Lower leg skin (tissue), 4 donors: Measurements from ENCODE around the gene BTC. TPM values are rescaled to one million over a fixed set of nuclear protein-coding genes. Genes with fewer than 3 reads are reported as not detected.

Source experiments
- DNase-seq, 2 donors: peaks; one replicate each; pipeline ENCODE4 v3.0.0-alpha.2; 2019; ENCODE audit warnings: low spot score in 2 of 2
- H3K4me3 ChIP-seq: fragments of 200-600 bp; sonication (generic); 2 replicates; pipeline ENCODE4 v1.5.1; 2017; ENCODE audit warnings: mild to moderate bottlenecking, low read depth; ENCODE audit not compliant: poor library complexity, severe bottlenecking
- CTCF ChIP-seq, 3 donors: fragments of 450-650 bp; IDR thresholded peaks; one replicate each; pipeline ENCODE4 v1.5.1; 2016; ENCODE audit warnings: antibody characterized with exemption in 3 of 3, mild to moderate bottlenecking in 3 of 3, moderate library complexity in 2 of 3
- POLR2A ChIP-seq, 2 donors: fragments of 450-650 bp; IDR thresholded peaks; one replicate each; pipeline ENCODE4 v1.6.1; 2016 to 2017; ENCODE audit warnings: antibody characterized with exemption in 2 of 2, mild to moderate bottlenecking in 1 of 2, moderate library complexity in 1 of 2
- WGBS, 2 donors: methylation state at CpG; one replicate each; pipeline ENCODE4 v1.1.5; 2018; 5-methylcytosine and 5-hydroxymethylcytosine counted together
- intact Hi-C: fragments of 100-400 bp; cut with DNase I; formaldehyde crosslinking; loops from one replicate; pipeline ENCODE4 v1.15.0; 2023; ENCODE audit warnings: low total_unique reads
- total RNA-seq, 4 donors: library from RNA; depleted of rRNA; stranded (reverse); fragments of >200 nt; gene quantifications; one replicate each; pipeline ENCODE4 v1.1.0, GENCODE V29; 2016

The BTC gene
- total RNA-seq, 4 donors from 2014 or later, result 35.7 to 99.6 (median 54.9) TPM

DNA sequence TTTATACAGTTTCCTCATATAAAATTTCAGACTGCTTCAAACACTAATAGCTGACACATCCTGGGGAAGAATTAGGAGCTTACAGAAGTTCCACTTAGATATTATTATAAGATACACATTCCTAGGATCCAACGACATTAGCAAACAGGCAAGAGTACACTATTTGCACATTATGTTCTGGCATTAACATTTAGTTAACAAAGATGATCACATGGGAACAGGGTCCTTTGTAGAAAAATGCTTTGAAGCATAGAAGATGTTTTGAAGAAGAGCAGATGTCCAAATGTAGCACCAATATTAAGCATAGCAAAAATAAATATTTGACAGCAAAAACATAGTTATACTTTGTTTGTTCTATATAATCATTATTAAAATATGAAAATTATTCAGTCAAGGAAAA lies 52.1 kb downstream of the BTC start:
- H3K4me3 ChIP-seq, result no peak overlapping the region
- 56 to 75% methylated on average over 1 of the region's 1 CpG for WGBS, 2 donors
- intact Hi-C loops, result no loop called here
- TF ChIP-seq POLR2A (IDR thresholded peaks at IDR 0.05) (no peak), CTCF (IDR thresholded peaks at IDR 0.05) (no peak)
- DNase-seq, result no peak

- no peak for TF ChIP-seq POLR2A (IDR thresholded peaks at IDR 0.05)
- TF ChIP-seq CTCF (IDR thresholded peaks at IDR 0.05), result no peak
- 32 to 37% methylated on average over 3 of the region's 3 CpGs for WGBS, 2 donors
Observed at GRCh38 chr4:74738464-74739143, 55.7 kb downstream of the BTC start.

DNA sequence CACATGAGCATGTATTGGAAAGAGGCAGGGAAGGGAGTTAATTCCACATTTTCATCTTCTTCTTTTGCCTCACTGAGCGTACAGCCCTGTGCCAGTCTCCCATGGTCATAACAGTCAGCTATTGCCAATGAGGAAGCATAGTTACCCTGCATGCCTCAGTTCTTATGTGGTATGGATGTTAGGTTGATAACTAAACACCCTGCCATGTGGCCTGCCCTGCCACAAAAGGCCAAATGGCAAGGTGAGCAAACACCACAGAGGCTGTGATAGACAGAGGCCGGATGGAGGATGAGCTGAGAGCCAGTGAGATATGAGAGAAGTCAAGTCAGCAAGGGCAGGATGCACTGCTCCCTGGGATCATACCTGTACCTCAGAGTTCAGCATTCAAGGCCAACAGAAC lies 59.3 kb downstream of the BTC start:
- 83% methylated on average over 2 of the region's 2 CpGs for WGBS, 2 donors
- intact Hi-C loops, result no loop called here
- no peak overlapping the region for H3K4me3 ChIP-seq

More at GRCh38 chr4:74738464-74739143, 55.7 kb downstream of the BTC start:
- intact Hi-C loops, result no loop called here
- no peak for DNase-seq
- no peak overlapping the region for H3K4me3 ChIP-seq

DNA sequence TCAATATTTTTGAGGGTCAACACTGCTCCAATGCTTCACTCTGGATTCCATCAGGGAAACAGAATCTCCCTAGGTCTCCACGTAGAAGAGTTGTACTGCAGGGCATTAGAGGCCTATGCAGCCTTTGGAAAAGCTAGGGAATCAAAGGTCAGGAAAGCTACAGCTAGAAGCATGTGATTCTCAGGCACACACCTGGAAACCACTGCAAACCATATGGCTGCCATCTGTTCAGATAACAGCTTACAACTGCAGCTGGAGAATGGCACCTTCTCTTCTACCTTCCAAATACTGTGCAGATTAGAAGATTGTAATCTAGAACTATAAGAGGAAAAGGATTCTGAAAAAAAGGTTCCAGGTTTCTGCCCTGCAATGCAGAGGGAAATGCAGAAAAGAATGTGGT lies 60.6 kb downstream of the BTC start:
- no peak for DNase-seq
- H3K4me3 ChIP-seq, result no peak overlapping the region
- intact Hi-C loops, result no loop called here
- TF ChIP-seq CTCF (IDR thresholded peaks at IDR 0.05) (no peak), POLR2A (IDR thresholded peaks at IDR 0.05) (no peak)
- 50 to 58% methylated on average over 1 of the region's 1 CpG for WGBS, 2 donors

More for the DNA sequence above, 59.3 kb downstream of the BTC start:
- TF ChIP-seq CTCF (IDR thresholded peaks at IDR 0.05) (no peak), POLR2A (IDR thresholded peaks at IDR 0.05) (no peak)
- no peak for DNase-seq

DNA sequence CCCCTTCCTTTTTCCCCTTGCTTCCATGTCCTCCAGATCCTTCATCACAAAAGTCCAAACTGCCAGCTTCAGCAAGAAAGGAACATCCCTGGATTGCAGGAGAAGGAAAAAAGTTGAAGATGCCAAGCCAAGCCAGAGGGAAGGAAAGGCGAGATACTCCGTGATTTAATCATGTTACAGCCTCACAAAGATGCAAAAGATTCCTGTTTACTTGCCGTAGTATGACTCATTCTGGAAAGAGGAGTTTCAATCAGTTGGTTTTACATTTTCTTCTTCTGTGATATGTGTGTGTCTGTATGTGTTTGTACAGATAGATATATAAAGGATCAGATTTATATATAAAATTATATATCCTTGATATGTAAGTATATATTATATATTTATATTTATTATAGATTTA lies 69.3 kb downstream of the BTC start:
- H3K4me3 ChIP-seq, result no peak overlapping the region
- intact Hi-C loops, result no loop called here
- WGBS, 2 donors, result 48 to 49% methylated on average over 3 of the region's 3 CpGs
- TF ChIP-seq CTCF (IDR thresholded peaks at IDR 0.05), result no peak
- TF ChIP-seq POLR2A (IDR thresholded peaks at IDR 0.05), result no peak
- no peak for DNase-seq

GRCh38 chr4:74716436-74716765 lies 77.9 kb downstream of the BTC start:
- DNase-seq, result no peak
- H3K4me3 ChIP-seq, result no peak overlapping the region
- TF ChIP-seq CTCF (IDR thresholded peaks at IDR 0.05), result no peak
- intact Hi-C loops, result no loop called here
- WGBS, 2 donors, result 61 to 63% methylated on average over 1 of the region's 1 CpG
